Astrocyte (in vitro differentiated cells and primary cell): Measurements from ENCODE around the gene SLC44A1.

Source experiments
- EZH2 ChIP-seq: IDR thresholded peaks from 2 replicates; pipeline ENCODE4 v1.6.1; 2012; ENCODE audit warnings: mild to moderate bottlenecking, low read length, inconsistent platforms; ENCODE audit not compliant: insufficient read depth
- TF ChIP-seq, protein P1 (sequence below): IDR thresholded peaks from 2 replicates; pipeline ENCODE4 v1.5.1; 2011; ENCODE audit warnings: low read depth, mild to moderate bottlenecking, inconsistent platforms, low read length, moderate library complexity; ENCODE audit not compliant: insufficient read depth

DNA sequence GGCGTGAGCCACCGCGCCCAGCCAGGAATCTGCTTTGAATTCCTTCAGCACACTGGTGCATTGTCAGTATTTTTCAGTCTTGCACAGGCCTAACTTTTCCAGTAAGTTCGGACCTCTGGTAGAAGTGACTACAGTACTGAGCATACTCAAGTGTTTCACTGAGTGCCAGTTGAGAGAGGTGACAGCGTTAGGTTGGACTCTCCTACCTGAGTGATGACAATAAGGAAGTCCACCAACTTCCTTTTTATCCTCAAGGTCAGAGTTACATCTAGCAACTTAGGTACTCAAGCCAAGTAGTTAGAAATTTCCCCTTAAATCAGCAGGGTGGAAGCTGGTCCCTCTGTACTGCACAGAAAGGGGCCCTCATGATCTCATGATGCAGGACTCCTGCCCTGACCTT, 177.4 kb downstream of the SLC44A1 start:
- TF ChIP-seq, protein P1, sequence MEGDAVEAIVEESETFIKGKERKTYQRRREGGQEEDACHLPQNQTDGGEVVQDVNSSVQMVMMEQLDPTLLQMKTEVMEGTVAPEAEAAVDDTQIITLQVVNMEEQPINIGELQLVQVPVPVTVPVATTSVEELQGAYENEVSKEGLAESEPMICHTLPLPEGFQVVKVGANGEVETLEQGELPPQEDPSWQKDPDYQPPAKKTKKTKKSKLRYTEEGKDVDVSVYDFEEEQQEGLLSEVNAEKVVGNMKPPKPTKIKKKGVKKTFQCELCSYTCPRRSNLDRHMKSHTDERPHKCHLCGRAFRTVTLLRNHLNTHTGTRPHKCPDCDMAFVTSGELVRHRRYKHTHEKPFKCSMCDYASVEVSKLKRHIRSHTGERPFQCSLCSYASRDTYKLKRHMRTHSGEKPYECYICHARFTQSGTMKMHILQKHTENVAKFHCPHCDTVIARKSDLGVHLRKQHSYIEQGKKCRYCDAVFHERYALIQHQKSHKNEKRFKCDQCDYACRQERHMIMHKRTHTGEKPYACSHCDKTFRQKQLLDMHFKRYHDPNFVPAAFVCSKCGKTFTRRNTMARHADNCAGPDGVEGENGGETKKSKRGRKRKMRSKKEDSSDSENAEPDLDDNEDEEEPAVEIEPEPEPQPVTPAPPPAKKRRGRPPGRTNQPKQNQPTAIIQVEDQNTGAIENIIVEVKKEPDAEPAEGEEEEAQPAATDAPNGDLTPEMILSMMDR = no peak
- TF ChIP-seq EZH2 = no peak
